Measurements from ENCODE around the gene DES. TPM values are rescaled to one million over a fixed set of nuclear protein-coding genes. Genes with fewer than 3 reads are reported as not detected.

Gene DES
- total RNA-seq, 2 donors from 2014 or later = 1.1 to 3.5 TPM

DNA sequence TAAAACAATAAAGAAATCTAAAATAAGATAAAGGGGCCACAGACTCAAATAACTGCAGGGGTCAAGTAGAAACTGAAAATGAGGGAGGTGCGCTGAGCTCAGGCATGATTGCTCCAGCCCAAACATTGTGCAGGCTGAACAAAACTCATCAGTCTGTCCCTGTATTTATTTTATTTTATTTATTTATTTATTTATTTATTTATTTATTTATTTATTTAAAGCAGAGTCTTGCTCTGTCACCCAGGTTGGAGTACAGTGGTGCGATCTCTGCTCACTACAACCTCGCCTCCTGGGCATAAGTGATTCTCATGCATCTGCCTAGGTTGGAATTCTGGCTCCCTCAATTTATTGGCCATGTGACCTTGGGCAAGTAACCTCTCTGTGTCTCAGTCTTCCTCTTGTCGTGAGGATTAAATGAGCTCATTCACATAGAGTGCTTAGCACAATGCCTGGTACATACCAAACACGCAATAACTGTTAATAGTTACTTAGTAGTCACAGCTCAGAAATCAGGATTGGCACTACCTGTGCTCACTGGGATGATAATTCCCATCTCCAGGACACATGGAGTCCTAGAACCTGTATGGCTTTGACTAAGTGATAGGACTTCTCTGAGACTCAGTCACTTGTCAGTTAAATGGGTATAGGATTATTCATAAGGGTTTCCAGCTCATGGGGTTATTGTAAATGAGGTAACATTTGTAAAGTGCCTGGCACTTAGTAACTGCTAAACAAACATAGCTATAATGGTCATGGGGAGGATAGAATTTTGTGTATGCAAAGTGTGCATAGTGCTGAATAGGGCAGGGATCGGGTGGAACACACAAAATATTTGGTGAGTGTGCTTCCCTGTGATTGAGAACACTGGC is 22.4 kb downstream of the DES start:
- Mint-ChIP-seq H3K27me3 (ENCODE audit: insufficient read depth) (peaks cover 53% of the 10 kb centered on the region), H3K4me1 (peaks cover 13% of the 10 kb centered on the region), H3K27ac (no peak overlapping the region), H3K36me3 (ENCODE audit: low read depth) (no peaks in the 10 kb centered on the region), H3K4me3 (peak overlapping the region; percentile 71), H3K9me3 (no peaks in the 10 kb centered on the region)
- 90 to 92% methylated on average over 5 to 6 of the region's 6 CpGs for WGBS, 2 experiments (ENCODE audit: insufficient coverage in 1 of 2, insufficient read length in 1 of 2)
- Histone ChIP-seq H3K4me1 (ENCODE audit: control insufficient read depth, insufficient read depth, low read length) (no peaks in the 10 kb centered on the region), H3K9ac (ENCODE audit: extremely low read depth, low read length, poor library complexity, severe bottlenecking) (no peak overlapping the region), H3K9me3 (ENCODE audit: control insufficient read depth, low read length) (no peaks in the 10 kb centered on the region), H3K36me3 (ENCODE audit: control insufficient read depth, insufficient read depth, low read length) (no peaks in the 10 kb centered on the region), H3K4me3 (ENCODE audit: low read length) (no peak overlapping the region), H3K27me3 (ENCODE audit: control insufficient read depth, insufficient read depth, low read length, poor library complexity, severe bottlenecking) (peaks cover 48% of the 10 kb centered on the region), H3K27ac (ENCODE audit: low read depth, low read length) (no peak overlapping the region)
- TF ChIP-seq, protein P1, sequence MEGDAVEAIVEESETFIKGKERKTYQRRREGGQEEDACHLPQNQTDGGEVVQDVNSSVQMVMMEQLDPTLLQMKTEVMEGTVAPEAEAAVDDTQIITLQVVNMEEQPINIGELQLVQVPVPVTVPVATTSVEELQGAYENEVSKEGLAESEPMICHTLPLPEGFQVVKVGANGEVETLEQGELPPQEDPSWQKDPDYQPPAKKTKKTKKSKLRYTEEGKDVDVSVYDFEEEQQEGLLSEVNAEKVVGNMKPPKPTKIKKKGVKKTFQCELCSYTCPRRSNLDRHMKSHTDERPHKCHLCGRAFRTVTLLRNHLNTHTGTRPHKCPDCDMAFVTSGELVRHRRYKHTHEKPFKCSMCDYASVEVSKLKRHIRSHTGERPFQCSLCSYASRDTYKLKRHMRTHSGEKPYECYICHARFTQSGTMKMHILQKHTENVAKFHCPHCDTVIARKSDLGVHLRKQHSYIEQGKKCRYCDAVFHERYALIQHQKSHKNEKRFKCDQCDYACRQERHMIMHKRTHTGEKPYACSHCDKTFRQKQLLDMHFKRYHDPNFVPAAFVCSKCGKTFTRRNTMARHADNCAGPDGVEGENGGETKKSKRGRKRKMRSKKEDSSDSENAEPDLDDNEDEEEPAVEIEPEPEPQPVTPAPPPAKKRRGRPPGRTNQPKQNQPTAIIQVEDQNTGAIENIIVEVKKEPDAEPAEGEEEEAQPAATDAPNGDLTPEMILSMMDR (conservative IDR thresholded peaks at IDR 0.05) = no peak
- DNase-seq = peak; percentile 40

GRCh38 chr2:219441451-219442255 is 23.5 kb downstream of the DES start:
- H3K36me3 ChIP-seq (ENCODE audit: control insufficient read depth, insufficient read depth, low read length) = no peaks in the 10 kb centered on the region
- H3K27me3 ChIP-seq (ENCODE audit: control insufficient read depth, insufficient read depth, low read length, poor library complexity, severe bottlenecking) = peaks cover 37% of the 10 kb centered on the region
- 4 to 14% methylated on average over 20 to 78 of the region's 78 CpGs for WGBS, 2 experiments (ENCODE audit: insufficient coverage in 1 of 2, insufficient read length in 1 of 2)
- no peak overlapping the region for H3K9ac ChIP-seq (ENCODE audit: extremely low read depth, low read length, poor library complexity, severe bottlenecking)
- H3K9me3 ChIP-seq (ENCODE audit: control insufficient read depth, low read length) = no peaks in the 10 kb centered on the region
- peaks cover 55% of the 10 kb centered on the region for H3K27me3 Mint-ChIP-seq (ENCODE audit: insufficient read depth)
- H3K27ac ChIP-seq (ENCODE audit: low read depth, low read length) = no peak overlapping the region
- H3K4me1 ChIP-seq (ENCODE audit: control insufficient read depth, insufficient read depth, low read length) = no peaks in the 10 kb centered on the region
- H3K36me3 Mint-ChIP-seq (ENCODE audit: low read depth) = no peaks in the 10 kb centered on the region
- peak; percentile 81 for DNase-seq
- H3K27ac Mint-ChIP-seq = no peak overlapping the region
- H3K4me3 ChIP-seq (ENCODE audit: low read length) = peak overlapping the region; percentile 71
- H3K4me3 Mint-ChIP-seq = peak overlapping the region; percentile 71
- H3K9me3 Mint-ChIP-seq = no peaks in the 10 kb centered on the region
- TF ChIP-seq, protein P1 (conservative IDR thresholded peaks at IDR 0.05) = no peak
- H3K4me1 Mint-ChIP-seq = peaks cover 13% of the 10 kb centered on the region

DNA sequence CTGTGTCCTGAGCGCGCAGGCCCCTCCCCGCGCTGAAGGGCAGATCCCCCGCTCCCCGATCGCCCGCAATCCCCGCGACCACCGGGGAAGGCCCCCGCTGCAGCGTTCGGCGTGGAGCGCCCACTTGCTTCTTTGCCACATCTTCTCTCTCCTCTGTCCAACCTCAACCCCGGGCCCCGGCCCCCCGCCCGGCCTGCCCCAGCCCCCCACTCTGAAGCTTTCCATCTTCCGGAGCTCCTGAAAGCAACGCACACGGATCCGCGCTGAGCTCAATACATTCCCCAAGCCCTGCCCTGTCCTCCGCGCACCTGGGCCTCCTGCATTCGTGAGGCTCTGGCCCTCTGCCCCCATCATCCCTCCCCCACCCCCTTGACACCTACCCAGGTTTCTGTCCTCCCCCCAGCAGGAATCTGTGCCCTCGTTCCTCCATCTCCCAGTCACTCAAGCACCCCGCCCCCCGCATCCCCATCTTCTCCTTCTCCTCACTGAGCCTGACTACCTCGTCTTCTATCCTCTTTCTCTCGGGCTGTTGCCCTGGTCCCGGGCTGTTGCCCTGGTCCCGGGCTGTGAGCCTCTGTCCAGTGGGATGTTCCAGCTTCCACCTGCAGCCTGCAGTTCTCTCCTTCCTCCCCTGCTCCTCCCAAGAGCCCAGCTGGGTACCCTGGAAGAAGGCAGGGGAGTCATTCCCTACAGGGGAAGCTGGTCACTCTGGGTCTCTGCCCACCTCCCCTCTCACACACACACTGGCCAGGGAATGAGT is 24.3 kb downstream of the DES start:
- TF ChIP-seq, protein P1 (conservative IDR thresholded peaks at IDR 0.05) = no peak
- Histone ChIP-seq H3K4me1 (ENCODE audit: control insufficient read depth, insufficient read depth, low read length) (no peaks in the 10 kb centered on the region), H3K27ac (ENCODE audit: low read depth, low read length) (no peak overlapping the region), H3K36me3 (ENCODE audit: control insufficient read depth, insufficient read depth, low read length) (no peaks in the 10 kb centered on the region), H3K4me3 (ENCODE audit: low read length) (peak overlapping the region; percentile 64), H3K9ac (ENCODE audit: extremely low read depth, low read length, poor library complexity, severe bottlenecking) (no peak overlapping the region), H3K27me3 (ENCODE audit: control insufficient read depth, insufficient read depth, low read length, poor library complexity, severe bottlenecking) (peaks cover 36% of the 10 kb centered on the region), H3K9me3 (ENCODE audit: control insufficient read depth, low read length) (no peaks in the 10 kb centered on the region)
- Mint-ChIP-seq H3K27ac (no peak overlapping the region), H3K4me3 (peak overlapping the region; percentile 60), H3K4me1 (peaks cover 13% of the 10 kb centered on the region), H3K36me3 (ENCODE audit: low read depth) (no peaks in the 10 kb centered on the region), H3K27me3 (ENCODE audit: insufficient read depth) (peaks cover 62% of the 10 kb centered on the region), H3K9me3 (no peaks in the 10 kb centered on the region)
- peak; percentile 69 for DNase-seq
- WGBS, 2 experiments (ENCODE audit: insufficient coverage in 1 of 2, insufficient read length in 1 of 2) = 12 to 40% methylated on average over 3 to 35 of the region's 35 CpGs

All from endodermal cell (in vitro differentiated cells).